ENCODE measurements around the gene POMGNT2.

POMGNT2 gene

DNA sequence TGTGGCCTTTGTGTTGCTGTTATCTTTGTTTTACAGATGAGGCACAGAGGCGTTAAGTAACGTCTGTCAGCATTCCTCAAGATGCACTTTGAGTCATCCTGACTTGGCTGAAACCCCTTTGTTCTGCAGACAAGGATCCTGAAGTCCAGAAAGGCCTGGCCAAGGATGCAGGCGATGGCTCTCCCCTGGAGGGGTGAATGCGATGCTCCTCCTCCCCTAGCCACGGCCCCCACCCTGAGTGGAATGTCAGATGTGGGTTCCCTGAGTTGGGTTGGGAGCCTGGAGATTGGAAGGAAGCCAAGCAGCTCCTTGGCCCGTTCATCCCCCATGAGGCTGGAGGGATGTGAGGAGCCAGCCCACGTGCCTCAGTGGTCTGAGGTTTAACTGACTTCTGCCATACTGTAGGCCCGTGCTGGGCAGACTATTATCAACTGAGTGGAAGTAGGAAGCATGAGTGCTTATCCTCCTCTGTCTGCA lies 43.3 kb downstream of the POMGNT2 start:
- DNase-seq (ENCODE audit: low read depth) = no peak
- in situ Hi-C loops (cut with HindIII; ENCODE audit: low sequenced_read_pairs) = no loop called here
- no peak overlapping the region for H3K4me3 ChIP-seq (ENCODE audit: low read depth, low read length)
- TF ChIP-seq, protein P1, sequence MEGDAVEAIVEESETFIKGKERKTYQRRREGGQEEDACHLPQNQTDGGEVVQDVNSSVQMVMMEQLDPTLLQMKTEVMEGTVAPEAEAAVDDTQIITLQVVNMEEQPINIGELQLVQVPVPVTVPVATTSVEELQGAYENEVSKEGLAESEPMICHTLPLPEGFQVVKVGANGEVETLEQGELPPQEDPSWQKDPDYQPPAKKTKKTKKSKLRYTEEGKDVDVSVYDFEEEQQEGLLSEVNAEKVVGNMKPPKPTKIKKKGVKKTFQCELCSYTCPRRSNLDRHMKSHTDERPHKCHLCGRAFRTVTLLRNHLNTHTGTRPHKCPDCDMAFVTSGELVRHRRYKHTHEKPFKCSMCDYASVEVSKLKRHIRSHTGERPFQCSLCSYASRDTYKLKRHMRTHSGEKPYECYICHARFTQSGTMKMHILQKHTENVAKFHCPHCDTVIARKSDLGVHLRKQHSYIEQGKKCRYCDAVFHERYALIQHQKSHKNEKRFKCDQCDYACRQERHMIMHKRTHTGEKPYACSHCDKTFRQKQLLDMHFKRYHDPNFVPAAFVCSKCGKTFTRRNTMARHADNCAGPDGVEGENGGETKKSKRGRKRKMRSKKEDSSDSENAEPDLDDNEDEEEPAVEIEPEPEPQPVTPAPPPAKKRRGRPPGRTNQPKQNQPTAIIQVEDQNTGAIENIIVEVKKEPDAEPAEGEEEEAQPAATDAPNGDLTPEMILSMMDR (IDR thresholded peaks at IDR 0.05; ENCODE audit: low read depth, low read length, missing control alignments) = no peak

DNA sequence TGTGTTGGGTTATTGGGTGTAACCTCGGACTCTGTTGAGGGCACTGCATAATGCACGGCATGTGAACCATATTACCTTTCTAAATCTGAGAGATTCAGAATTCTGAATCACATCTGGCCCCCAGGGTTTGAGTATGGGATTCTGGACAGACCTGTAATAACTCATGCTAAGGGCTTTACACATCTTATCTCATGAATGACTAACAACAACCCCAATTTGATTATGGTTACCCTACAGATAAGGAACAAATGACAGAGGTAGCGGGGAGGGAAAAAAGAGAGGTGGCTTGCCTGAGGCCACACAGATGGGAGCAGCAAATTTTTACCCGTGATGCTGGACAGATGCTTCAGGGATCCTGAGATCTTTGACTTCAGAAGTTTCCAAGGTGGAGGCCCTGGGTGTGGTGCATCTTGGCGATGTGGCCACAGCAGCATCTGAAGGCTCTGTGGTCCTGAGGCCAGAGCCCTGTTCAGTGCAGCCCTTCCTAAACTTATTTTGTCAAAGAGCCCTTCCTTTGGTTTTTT lies 43.8 kb downstream of the POMGNT2 start:
- no peak overlapping the region for H3K4me3 ChIP-seq (ENCODE audit: low read depth, low read length)
- TF ChIP-seq, protein P1 (IDR thresholded peaks at IDR 0.05; ENCODE audit: low read depth, low read length, missing control alignments) = no peak
- in situ Hi-C loops (cut with HindIII; ENCODE audit: low sequenced_read_pairs) = no loop called here
- DNase-seq (ENCODE audit: low read depth) = no peak

DNA sequence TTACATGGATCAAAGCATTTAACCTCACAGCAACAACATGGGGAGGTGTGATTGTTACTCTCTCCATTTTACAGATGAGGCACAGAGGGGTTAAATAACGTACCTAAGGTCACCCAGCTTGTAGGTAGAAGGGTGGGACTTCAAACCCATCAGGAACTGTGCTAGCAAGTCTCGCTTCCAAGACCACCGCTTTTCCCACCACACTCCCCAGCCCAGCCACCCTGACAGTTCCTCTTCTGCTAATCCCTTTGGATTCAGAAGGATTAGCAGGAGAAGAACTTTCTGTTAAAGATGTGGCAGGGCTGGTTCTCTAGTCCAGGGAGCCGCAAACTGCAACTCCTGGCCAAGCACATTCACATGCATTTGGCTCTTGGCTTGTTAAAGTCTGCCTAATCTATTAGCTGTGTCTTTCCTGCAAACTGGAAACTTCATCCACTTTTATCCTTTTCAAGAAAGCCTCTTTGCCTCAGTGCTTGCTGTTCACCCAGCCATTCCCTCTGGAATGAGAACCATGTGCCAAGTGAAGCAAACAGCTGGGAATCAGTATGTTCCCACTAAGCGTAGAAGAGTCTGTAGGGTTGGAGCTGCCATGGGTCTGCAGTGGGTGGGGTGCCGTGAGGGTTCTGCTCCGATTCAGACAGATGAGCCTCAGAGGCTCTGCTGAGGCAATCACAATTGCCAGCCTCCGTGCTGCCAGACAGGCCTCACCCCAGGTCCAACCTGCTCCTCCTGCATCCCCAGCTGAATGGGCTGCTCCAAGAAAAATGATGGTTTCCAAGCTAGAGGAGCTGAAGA lies 44.6 kb downstream of the POMGNT2 start:
- TF ChIP-seq, protein P1 (IDR thresholded peaks at IDR 0.05; ENCODE audit: low read depth, low read length, missing control alignments) = no peak
- no peak for DNase-seq (ENCODE audit: low read depth)
- H3K4me3 ChIP-seq (ENCODE audit: low read depth, low read length) = no peak overlapping the region
- in situ Hi-C loops (cut with HindIII; ENCODE audit: low sequenced_read_pairs) = no loop called here

DNA sequence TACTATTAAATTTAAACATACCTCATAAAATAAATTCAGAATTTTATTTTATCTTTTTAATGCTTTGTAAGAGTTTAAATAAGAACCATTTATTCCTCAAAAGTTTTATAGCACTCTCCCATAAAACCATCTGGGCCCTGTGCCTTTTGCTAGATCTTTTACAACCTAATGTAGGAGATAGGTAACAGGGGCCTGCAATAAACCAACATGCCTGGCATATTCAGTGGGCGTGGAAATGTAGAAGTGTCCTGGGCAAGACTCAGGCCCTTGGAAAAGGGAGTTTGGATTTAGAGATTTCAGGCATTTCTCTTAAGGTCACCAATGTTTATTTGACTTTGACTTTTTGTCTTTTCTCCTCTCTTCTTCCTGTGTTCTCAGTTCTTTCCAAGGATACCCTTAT lies 46.4 kb downstream of the POMGNT2 start:
- no peak for DNase-seq (ENCODE audit: low read depth)
- in situ Hi-C loops (cut with HindIII; ENCODE audit: low sequenced_read_pairs) = no loop called here
- no peak overlapping the region for H3K4me3 ChIP-seq (ENCODE audit: low read depth, low read length)
- TF ChIP-seq, protein P1 (IDR thresholded peaks at IDR 0.05; ENCODE audit: low read depth, low read length, missing control alignments) = no peak

DNA sequence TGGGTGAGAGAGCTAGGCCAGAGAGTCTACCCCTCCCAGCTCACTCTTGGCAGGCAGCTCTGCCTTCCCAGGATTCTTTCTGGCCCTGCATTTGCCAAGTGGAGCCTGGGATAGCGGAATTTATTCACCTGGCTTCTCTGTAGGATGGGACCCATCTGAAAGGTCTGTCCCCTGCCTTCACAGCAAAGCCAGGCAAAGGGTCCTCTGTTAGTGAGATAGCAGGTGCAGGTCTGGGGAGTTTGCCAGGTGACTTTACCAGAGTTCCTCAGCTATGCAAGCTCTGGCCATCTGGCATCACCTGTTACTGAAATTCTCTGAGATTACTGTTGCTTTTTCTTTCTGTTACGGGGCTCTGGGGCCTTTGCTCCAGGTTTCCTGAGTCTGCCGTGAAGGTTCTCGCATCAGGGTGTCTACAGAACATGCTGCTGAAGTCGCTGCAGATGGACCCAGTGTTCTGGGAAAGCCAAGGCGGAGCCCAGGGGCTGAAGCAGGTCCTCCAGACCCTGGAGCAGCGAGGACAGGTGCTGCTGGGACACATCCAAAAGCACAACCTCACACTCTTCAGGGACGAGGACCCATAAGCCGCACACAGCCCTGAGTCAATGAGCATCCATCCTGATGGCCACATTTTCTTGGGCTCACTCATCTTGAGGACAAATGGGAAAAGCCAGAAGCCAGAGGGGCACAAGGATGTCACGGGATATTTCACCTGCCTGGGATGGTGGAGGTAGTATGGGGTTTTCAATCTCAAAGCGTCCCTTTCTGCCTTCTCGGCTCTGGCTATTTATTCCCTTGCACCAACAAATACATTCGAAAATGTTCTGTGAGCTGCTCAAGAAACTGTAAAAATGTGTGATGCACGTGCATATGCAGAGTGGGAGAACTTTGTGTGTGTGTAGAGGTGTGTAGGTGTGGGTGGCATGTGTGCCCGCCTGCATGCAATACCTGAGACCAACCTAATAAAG lies 49.8 kb downstream of the POMGNT2 start:
- no peak overlapping the region for H3K4me3 ChIP-seq (ENCODE audit: low read depth, low read length)
- in situ Hi-C loops (cut with HindIII; ENCODE audit: low sequenced_read_pairs) = no loop called here
- no peak for DNase-seq (ENCODE audit: low read depth)
- TF ChIP-seq, protein P1 (IDR thresholded peaks at IDR 0.05; ENCODE audit: low read depth, low read length, missing control alignments) = no peak

DNA sequence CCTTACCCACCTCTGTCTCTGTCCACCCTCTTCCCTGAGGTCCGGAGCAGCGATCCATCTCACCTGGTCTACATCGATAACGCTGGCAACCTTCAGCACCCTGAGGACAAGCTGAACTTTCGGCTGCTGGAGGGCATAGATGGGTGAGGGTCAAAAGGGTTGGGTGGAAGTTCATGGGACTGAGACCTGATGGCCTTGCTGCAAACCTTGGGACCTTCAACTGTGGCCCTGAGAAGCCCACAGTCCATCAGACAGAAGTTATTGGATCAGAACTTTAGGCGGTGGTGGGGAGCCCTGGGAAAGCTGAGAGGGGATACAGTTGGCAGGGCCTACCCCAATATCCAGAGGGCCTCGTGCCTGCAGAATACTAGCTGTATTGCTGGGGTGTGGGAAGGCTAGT lies 50.5 kb downstream of the POMGNT2 start:
- no peak overlapping the region for H3K4me3 ChIP-seq (ENCODE audit: low read depth, low read length)
- in situ Hi-C loops (cut with HindIII; ENCODE audit: low sequenced_read_pairs) = no loop called here
- no peak for DNase-seq (ENCODE audit: low read depth)
- TF ChIP-seq, protein P1 (IDR thresholded peaks at IDR 0.05; ENCODE audit: low read depth, low read length, missing control alignments) = no peak
